ENCODE data around the gene IMP4.

DNA sequence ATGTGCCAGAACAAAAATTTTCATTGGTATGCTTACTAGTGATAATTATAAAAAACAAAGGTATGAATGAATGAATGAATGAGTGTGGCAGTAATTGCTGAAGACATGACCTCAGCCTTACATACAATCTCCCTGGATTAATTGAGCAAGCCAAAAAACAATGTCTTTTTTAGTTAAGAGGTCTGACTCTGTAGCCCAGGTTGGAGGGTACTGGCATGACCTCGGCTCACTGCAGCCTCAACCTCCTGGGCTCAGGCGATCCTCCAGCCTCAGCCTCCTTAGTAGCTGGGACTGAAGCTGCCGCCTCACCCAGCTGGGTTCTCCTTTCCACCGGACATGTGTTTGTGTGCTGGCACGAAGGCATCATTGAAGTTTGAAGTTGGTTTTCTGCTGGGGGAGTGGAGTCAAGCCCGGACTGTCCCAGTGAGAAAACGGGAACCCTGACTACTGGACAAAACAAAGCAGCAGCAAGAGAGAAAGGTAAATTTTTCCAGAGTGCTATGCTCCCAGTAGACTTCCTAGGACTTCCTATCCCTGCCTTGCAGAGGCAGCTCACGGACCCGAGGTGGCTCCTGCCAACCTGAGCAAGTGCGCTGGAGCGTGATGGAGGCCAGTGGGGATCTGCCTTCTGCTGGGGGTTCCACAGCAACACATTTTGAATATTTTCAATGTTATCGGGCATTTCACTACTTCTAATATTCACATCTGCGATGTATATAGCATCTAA, 6.4 kb upstream of the IMP4 start:
- TF ChIP-seq CTCF (IDR thresholded peaks at IDR 0.05; ENCODE audit: low read depth, low read length, poor library complexity, severe bottlenecking) (no peak), EZH2phosphoT487 (IDR thresholded peaks at IDR 0.05; ENCODE audit: borderline replicate concordance, low read length) (no peak)
